Keratinocyte (primary cell): ENCODE results near the gene GTF3A. TPM values are rescaled to one million over a fixed set of nuclear protein-coding genes. Genes with fewer than 3 reads are reported as not detected.

Experiments used
- DNase-seq: peaks from one replicate; pipeline ENCODE4 v3.0.0-alpha.2; 2011; ENCODE audit warnings: low read depth, missing footprints, low spot score
- FAIRE-seq: peaks from 2 replicates; lab custom pipeline; 2011; peaks lifted over from hg19 to GRCh38; lab: Jason Lieb, UNC
- H2AFZ ChIP-seq: 2 replicates; pipeline ENCODE4 v1.6.0; 2012; ENCODE audit warnings: low read length, control low read depth, inconsistent platforms; ENCODE audit not compliant: control insufficient read depth
- H3K27ac ChIP-seq: 2 replicates; pipeline ENCODE4 v1.5.1; 2011; ENCODE audit warnings: low read length; ENCODE audit not compliant: control insufficient read depth, insufficient read depth
- H3K27me3 ChIP-seq: 3 replicates; pipeline ENCODE4 v1.6.0; 2011; ENCODE audit warnings: low read length; ENCODE audit not compliant: control insufficient read depth, insufficient read depth; ENCODE audit errors: extremely low read depth
- H3K36me3 ChIP-seq, 2 experiments: 2 replicates in 1 of 2; 3 replicates in 1 of 2; pipeline ENCODE4 v1.5.1; 2011; ENCODE audit warnings: low read length in 2 of 2, mild to moderate bottlenecking in 1 of 2; ENCODE audit not compliant: control insufficient read depth in 2 of 2, insufficient read depth in 2 of 2; ENCODE audit errors: extremely low read depth in 1 of 2
- H3K4me1 ChIP-seq: 3 replicates; pipeline ENCODE4 v1.5.1; 2011; ENCODE audit warnings: low read length; ENCODE audit not compliant: control insufficient read depth, insufficient read depth; ENCODE audit errors: extremely low read depth
- H3K4me2 ChIP-seq: 3 replicates; pipeline ENCODE4 v1.6.0; 2011; ENCODE audit warnings: low read depth, low read length; ENCODE audit not compliant: control insufficient read depth, insufficient read depth; ENCODE audit errors: extremely low read depth
- H3K4me3 ChIP-seq, 3 experiments: fragments of 200-600 bp in 1 of 3; sonication (generic) in 1 of 3; 2 replicates in 2 of 3; 3 replicates in 1 of 3; pipeline ENCODE4 v1.5.1; 2011 to 2016; ENCODE audit warnings: low read length in 3 of 3, mild to moderate bottlenecking in 3 of 3, control low read depth in 2 of 3, inconsistent platforms in 1 of 3, low read depth in 1 of 3, mixed read lengths in 1 of 3, mixed run types in 1 of 3, moderate library complexity in 1 of 3; ENCODE audit not compliant: control insufficient read depth in 2 of 3, insufficient read depth in 2 of 3; ENCODE audit errors: extremely low read depth in 1 of 3
- H3K79me2 ChIP-seq: 2 replicates; pipeline ENCODE4 v1.6.0; 2012; ENCODE audit warnings: low read length; ENCODE audit not compliant: control insufficient read depth, insufficient read depth
- H3K9ac ChIP-seq: 3 replicates; pipeline ENCODE4 v1.6.0; 2011; ENCODE audit warnings: low read length; ENCODE audit not compliant: control insufficient read depth, insufficient read depth; ENCODE audit errors: extremely low read depth
- H3K9me1 ChIP-seq: 3 replicates; pipeline ENCODE4 v1.6.0; 2011; ENCODE audit warnings: low read length; ENCODE audit not compliant: control insufficient read depth, insufficient read depth; ENCODE audit errors: extremely low read depth
- H3K9me3 ChIP-seq: 2 replicates; pipeline ENCODE4 v1.5.1; 2012; ENCODE audit warnings: low read depth, low read length; ENCODE audit not compliant: control insufficient read depth
- H4K20me1 ChIP-seq: 3 replicates; pipeline ENCODE4 v1.6.0; 2011; ENCODE audit warnings: low read length; ENCODE audit not compliant: control insufficient read depth, insufficient read depth; ENCODE audit errors: extremely low read depth
- EZH2 ChIP-seq: IDR thresholded peaks from one replicate; pipeline ENCODE4 v1.6.1; 2012; ENCODE audit warnings: inconsistent platforms, mild to moderate bottlenecking, low read length, moderate library complexity
- dilution Hi-C: fragments of 300-500 bp; cut with MboI; formaldehyde crosslinking; loops from one replicate; pipeline ENCODE4 v1.7.0; 2020; ENCODE audit warnings: low sequenced_read_pairs; ENCODE audit not compliant: extremely low pct_ligation_motif_present
- polyA plus RNA-seq, 5 experiments: library from polyadenylated mRNA; depleted of rRNA in 3 of 5; stranded (reverse) in 3 of 5; stranded (forward) in 1 of 5; unstranded in 1 of 5; fragments of >200 nt; gene quantifications; 1 replicate in 1 of 5; 2 replicates in 3 of 5; 3 replicates in 1 of 5; pipeline versions ENCODE4 v1.2.1 to v1.2.3, GENCODE V29; 2011 to 2012; ENCODE audit warnings: missing spikeins in 2 of 5, low read depth in 1 of 5, low replicate concordance in 1 of 5
- TF ChIP-seq, protein P1 (sequence below), 3 experiments: IDR thresholded peaks in 1 of 3; conservative IDR thresholded peaks in 1 of 3; optimal IDR thresholded peaks in 1 of 3; 2 replicates in 2 of 3; 3 replicates in 1 of 3; pipeline versions ENCODE3 to v1.5.1; 2011; ENCODE audit warnings: low read length in 3 of 3, mild to moderate bottlenecking in 3 of 3, moderate library complexity in 2 of 3, control low read depth in 1 of 3, inconsistent platforms in 1 of 3; ENCODE audit not compliant: insufficient read depth in 2 of 3; ENCODE audit errors: extremely low read depth in 1 of 3

Gene GTF3A
- polyA plus RNA-seq, 1 donor (not counting 4 experiments of a cell fraction or from before 2014, with no cell fraction given): 97.8 TPM

GRCh38 chr13:27442797-27443196 lies 18.4 kb downstream of the GTF3A start:
- no peaks in the 10 kb centered on the region for H3K9me3 ChIP-seq
- H3K9me1 ChIP-seq: no peaks in the 10 kb centered on the region
- no peaks in the 10 kb centered on the region for H3K4me1 ChIP-seq
- no peaks in the 10 kb centered on the region for H4K20me1 ChIP-seq
- no peak overlapping the region for H2AFZ ChIP-seq
- H3K79me2 ChIP-seq: peaks cover 12% of the 10 kb centered on the region
- DNase-seq (no peak), FAIRE-seq (no peak)
- H3K4me2 ChIP-seq: no peak overlapping the region
- peaks cover 7 to 8% of the 10 kb centered on the region in 2 experiments for H3K36me3 ChIP-seq
- TF ChIP-seq, protein P1, sequence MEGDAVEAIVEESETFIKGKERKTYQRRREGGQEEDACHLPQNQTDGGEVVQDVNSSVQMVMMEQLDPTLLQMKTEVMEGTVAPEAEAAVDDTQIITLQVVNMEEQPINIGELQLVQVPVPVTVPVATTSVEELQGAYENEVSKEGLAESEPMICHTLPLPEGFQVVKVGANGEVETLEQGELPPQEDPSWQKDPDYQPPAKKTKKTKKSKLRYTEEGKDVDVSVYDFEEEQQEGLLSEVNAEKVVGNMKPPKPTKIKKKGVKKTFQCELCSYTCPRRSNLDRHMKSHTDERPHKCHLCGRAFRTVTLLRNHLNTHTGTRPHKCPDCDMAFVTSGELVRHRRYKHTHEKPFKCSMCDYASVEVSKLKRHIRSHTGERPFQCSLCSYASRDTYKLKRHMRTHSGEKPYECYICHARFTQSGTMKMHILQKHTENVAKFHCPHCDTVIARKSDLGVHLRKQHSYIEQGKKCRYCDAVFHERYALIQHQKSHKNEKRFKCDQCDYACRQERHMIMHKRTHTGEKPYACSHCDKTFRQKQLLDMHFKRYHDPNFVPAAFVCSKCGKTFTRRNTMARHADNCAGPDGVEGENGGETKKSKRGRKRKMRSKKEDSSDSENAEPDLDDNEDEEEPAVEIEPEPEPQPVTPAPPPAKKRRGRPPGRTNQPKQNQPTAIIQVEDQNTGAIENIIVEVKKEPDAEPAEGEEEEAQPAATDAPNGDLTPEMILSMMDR (optimal IDR thresholded peaks at IDR 0.05 in 1 of 3, IDR thresholded peaks at IDR 0.05 in 1 of 3, conservative IDR thresholded peaks at IDR 0.05 in 1 of 3; ENCODE audit: extremely low read depth in 1 of 3, insufficient read depth in 2 of 3, low read length in 3 of 3): no peak
- no peak for TF ChIP-seq EZH2
- no peak overlapping the region for H3K4me3 ChIP-seq
- H3K27ac ChIP-seq: no peak overlapping the region
- H3K27me3 ChIP-seq: no peaks in the 10 kb centered on the region
- H3K9ac ChIP-seq: no peak overlapping the region
- dilution Hi-C loops: no loop called here

DNA sequence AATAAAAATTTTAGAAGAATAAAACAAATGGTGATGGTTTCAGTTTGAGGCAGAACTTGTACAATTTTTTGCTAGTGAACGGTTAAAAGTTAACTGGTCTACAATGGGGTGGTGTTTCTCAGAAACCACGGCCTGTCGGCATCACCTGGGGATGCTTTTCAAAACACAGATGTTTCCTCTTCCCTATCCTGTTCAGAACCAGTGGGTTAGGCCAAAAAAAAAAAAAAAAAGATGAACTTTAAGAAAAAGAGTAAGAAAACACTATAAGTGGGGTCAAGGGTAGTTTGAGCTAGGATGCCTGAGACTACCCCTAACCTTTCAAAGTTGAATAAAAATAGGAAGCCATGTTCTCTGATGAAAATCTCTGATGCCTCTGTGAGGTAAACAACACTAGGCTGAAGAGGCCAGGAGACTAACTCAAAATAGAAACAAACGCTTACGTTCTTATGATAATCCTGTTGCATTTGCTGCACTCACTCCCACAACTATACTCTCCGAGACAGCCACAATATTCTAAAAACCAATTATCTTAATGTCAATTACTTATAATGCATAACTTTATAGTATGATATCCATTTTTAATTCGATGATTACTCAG lies 22.7 kb downstream of the GTF3A start:
- Histone ChIP-seq H2AFZ (no peak overlapping the region), H3K9me1 (no peaks in the 10 kb centered on the region), H3K4me3 (no peak overlapping the region), H3K27ac (no peak overlapping the region), H3K27me3 (no peaks in the 10 kb centered on the region), H3K79me2 (peaks cover 28% of the 10 kb centered on the region), H3K4me2 (no peak overlapping the region), H3K4me1 (peaks cover 13% of the 10 kb centered on the region), H3K9ac (no peak overlapping the region), H4K20me1 (no peaks in the 10 kb centered on the region), H3K9me3 (no peaks in the 10 kb centered on the region), H3K36me3 (peaks cover 0 to 2% of the 10 kb centered on the region in 2 experiments)
- TF ChIP-seq, protein P1 (optimal IDR thresholded peaks at IDR 0.05 in 1 of 3, IDR thresholded peaks at IDR 0.05 in 1 of 3, conservative IDR thresholded peaks at IDR 0.05 in 1 of 3; ENCODE audit: extremely low read depth in 1 of 3, insufficient read depth in 2 of 3, low read length in 3 of 3): no peak
- TF ChIP-seq EZH2: no peak
- FAIRE-seq (no peak), DNase-seq (no peak)
- dilution Hi-C loops: no loop called here
